Measurements from ENCODE around the gene ARVCF. TPM values are rescaled to one million over a fixed set of nuclear protein-coding genes. Genes with fewer than 3 reads are reported as not detected.

The ARVCF gene
- total and polyA plus RNA-seq, 2 experiments from 2014 or later, result 40.3 to 55.5 TPM

DNA sequence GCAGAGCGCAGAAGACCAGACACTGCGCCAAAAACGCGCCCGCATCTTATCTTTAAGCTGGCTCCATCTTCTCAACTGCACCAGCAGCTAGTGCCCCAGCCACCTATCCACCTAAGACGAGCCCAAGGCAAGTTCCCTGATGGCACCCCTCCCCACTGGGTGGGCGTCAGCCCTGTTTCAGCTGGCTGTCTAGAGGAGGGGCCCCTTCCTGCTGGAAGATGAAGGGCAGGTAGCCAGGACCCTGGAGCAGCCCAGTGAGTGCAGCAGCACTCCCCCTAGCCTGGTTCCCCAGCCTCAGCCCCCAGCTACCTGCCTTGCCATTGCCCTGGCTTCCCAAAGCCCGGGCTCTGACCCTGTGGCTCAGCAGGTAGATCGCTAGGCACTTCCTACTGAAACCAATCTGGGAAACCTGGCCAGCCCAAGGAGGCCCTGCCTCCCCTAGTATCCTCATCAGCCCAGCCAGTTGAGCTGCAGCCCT is 28.3 kb downstream of the ARVCF start:
- Histone ChIP-seq H3K27me3 (no peaks in the 10 kb centered on the region), H3K27ac (no peak overlapping the region), H3K36me3 (no peaks in the 10 kb centered on the region), H3K4me3 (no peak overlapping the region), H3K4me1 (ENCODE audit: low read depth) (no peaks in the 10 kb centered on the region), H3K9me3 (ENCODE audit: low read depth) (no peaks in the 10 kb centered on the region)
- DNase-seq (ENCODE audit: low read depth in 1 of 2, low spot score in 1 of 2), result no peak
- TF ChIP-seq, protein P1, sequence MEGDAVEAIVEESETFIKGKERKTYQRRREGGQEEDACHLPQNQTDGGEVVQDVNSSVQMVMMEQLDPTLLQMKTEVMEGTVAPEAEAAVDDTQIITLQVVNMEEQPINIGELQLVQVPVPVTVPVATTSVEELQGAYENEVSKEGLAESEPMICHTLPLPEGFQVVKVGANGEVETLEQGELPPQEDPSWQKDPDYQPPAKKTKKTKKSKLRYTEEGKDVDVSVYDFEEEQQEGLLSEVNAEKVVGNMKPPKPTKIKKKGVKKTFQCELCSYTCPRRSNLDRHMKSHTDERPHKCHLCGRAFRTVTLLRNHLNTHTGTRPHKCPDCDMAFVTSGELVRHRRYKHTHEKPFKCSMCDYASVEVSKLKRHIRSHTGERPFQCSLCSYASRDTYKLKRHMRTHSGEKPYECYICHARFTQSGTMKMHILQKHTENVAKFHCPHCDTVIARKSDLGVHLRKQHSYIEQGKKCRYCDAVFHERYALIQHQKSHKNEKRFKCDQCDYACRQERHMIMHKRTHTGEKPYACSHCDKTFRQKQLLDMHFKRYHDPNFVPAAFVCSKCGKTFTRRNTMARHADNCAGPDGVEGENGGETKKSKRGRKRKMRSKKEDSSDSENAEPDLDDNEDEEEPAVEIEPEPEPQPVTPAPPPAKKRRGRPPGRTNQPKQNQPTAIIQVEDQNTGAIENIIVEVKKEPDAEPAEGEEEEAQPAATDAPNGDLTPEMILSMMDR (IDR thresholded peaks at IDR 0.05; ENCODE audit: low read depth, low read length), result no peak

DNA sequence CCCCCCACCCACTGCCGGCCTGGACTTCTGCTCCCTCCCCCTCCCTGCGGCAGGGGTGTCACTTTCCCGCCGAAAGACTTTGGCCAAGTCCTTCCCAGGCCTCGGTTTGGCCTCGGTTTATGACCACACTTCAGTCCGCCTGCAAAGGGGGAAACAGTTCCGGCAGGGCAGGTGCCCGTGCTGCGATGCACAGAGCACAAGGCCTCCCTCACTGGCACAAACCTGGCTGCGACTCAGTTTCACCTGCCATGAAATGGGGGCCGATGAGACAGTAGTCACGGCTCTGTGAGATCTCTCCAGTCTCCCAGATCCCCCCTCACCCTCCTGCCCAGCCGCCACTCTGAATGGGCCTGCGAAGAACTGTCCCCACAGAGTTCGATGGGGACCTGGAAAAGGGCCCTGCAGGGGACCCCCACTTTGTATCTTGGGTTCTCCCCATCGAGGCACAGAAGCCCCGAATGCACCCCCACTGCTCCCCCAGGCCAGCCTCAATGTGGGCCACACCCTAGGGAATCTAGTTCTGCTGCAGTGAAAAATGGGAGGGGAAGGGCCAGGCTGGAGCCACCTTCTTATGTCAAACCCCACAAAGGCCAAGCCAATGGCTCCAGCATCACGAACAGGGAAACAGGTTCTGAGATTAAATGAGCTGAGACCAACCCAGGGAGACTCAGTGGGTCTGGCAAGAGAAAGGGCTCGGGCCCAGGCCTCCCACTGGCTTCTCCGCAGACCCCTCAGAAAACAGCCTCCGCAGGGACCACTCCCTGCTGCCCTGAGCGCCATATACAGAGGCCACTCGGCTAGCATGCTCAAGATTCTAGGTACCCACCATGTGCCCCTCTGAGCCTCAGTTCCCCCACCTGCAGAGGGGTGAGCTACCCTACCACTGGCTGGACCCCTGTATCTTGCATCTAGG is 29.0 kb downstream of the ARVCF start:
- no peak overlapping the region for H3K4me3 ChIP-seq
- TF ChIP-seq, protein P1 (IDR thresholded peaks at IDR 0.05; ENCODE audit: low read depth, low read length), result no peak
- no peaks in the 10 kb centered on the region for H3K9me3 ChIP-seq (ENCODE audit: low read depth)
- no peak overlapping the region for H3K27ac ChIP-seq
- H3K4me1 ChIP-seq (ENCODE audit: low read depth), result no peaks in the 10 kb centered on the region
- H3K36me3 ChIP-seq, result no peaks in the 10 kb centered on the region
- no peaks in the 10 kb centered on the region for H3K27me3 ChIP-seq
- DNase-seq (ENCODE audit: low read depth in 1 of 2, low spot score in 1 of 2), result no peak

DNA sequence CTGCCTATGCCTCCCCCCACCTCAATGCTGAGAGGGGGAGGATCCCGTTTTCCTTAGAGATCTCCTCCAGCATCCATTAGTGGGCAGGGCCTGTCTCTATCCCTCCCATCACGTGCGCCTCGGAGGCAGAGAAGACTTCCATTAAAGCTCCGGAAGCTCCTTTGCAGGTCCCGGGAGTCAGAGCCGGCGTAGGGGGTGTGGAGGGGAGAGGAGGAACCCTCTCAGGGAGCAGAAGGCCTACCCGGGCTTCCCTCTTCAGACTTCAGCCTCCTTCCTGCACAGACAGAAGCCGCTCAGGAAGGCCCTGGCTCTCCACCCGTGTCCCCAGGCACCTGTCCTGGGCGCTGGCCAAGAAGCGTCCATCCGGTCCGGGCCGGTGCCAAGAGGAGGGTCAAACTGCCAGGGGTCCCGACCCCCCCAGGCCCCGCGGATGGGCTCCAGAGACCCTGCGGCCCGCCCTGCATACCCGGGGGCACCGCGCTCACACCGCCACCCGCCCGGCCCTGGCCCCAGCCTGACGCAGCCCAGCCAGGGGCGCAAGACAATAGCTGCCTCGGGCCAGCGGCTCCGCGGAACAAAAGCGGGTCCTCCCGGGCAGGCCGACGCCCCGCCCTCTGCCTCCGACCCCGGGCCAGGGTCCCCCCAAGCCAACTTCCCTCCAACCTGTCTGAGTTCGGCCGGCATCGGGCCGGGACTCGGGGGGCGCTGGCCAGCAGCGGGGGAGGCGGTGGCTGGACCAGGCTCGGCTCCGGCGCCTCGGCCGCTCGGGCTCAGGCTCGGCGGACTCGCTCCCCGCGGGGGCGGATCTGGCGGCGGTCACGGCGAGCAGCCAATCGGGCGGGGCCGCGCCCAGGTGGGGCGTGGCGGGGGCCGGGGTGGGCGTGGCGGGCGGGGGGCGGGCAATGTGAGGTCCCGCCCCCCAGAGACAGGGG is 29.9 kb downstream of the ARVCF start:
- no peaks in the 10 kb centered on the region for H3K27me3 ChIP-seq
- DNase-seq (ENCODE audit: low read depth in 1 of 2, low spot score in 1 of 2), result peak; percentile 75 to 89
- TF ChIP-seq, protein P1 (IDR thresholded peaks at IDR 0.05; ENCODE audit: low read depth, low read length), result no peak
- no peaks in the 10 kb centered on the region for H3K4me1 ChIP-seq (ENCODE audit: low read depth)
- H3K9me3 ChIP-seq (ENCODE audit: low read depth), result no peaks in the 10 kb centered on the region
- H3K36me3 ChIP-seq, result no peaks in the 10 kb centered on the region
- peak overlapping the region; percentile 68 for H3K4me3 ChIP-seq
- no peak overlapping the region for H3K27ac ChIP-seq

DNA sequence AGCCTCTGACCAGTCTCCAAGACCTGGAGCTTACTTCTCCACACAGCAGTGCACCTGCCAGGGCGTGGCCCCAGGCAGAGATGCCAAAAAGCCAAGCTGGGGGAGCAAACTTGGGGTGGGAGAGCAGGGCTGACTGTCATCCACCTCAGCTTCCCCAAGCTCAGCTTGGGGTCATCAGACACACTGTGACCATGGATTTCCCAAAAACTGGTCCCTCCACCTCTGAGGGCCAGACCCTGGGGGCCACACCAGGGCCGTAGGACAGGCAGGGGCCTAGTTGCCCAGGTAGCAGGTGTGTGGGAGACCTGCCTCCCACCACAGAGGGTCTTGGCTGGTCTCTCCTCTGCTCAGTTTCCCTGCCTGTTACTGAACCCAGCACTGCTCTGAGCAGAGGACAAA is 30.6 kb downstream of the ARVCF start:
- H3K36me3 ChIP-seq, result no peaks in the 10 kb centered on the region
- no peaks in the 10 kb centered on the region for H3K27me3 ChIP-seq
- H3K4me1 ChIP-seq (ENCODE audit: low read depth), result no peaks in the 10 kb centered on the region
- H3K9me3 ChIP-seq (ENCODE audit: low read depth), result no peaks in the 10 kb centered on the region
- DNase-seq (ENCODE audit: low read depth in 1 of 2, low spot score in 1 of 2), result no peak
- TF ChIP-seq, protein P1 (IDR thresholded peaks at IDR 0.05; ENCODE audit: low read depth, low read length), result no peak
- H3K4me3 ChIP-seq, result peak overlapping the region; percentile 68
- no peak overlapping the region for H3K27ac ChIP-seq
